Umbilical cord (tissue), 2 donors: ENCODE measurements around the gene CRAT. TPM values are rescaled to one million over a fixed set of nuclear protein-coding genes. Genes with fewer than 3 reads are reported as not detected.
A peak's percentile ranks its signal among the peaks of the same experiment; 100 is the strongest.

Source experiments
- DNase-seq: peaks from one replicate; pipeline ENCODE4 v3.0.0-alpha.2; 2015; ENCODE audit warnings: low spot score
- total RNA-seq: library from RNA; depleted of rRNA; stranded (reverse); fragments of >200 nt; gene quantifications from one replicate; pipeline ENCODE4 v1.2.3, GENCODE V29; 2014; ENCODE audit warnings: low replicate concordance; ENCODE audit not compliant: insufficient read depth

CRAT gene
- total RNA-seq, 1 donor from 2014 or later: 27.9 TPM

DNA sequence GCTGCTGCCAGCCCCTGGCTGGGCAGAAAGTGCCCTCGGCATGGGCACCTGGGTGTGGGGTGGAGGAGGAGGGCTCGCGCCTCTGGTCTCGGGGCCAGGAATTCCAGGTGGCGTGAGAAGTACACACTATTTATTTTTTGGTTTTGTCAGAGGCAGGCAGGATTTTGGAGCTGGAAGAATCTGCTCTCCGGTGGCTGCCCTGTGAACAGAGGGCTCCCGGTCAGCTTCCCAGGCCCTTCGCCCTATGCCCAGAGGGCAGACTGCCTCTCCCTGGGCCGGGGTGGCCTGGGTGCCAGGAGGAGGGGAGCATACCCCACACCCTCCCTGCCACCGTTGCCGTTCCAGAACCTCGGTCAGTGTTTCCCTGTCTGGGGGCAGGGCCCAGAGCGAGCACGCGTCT lies 21.3 kb downstream of the CRAT start:
- DNase-seq: no peak

DNA sequence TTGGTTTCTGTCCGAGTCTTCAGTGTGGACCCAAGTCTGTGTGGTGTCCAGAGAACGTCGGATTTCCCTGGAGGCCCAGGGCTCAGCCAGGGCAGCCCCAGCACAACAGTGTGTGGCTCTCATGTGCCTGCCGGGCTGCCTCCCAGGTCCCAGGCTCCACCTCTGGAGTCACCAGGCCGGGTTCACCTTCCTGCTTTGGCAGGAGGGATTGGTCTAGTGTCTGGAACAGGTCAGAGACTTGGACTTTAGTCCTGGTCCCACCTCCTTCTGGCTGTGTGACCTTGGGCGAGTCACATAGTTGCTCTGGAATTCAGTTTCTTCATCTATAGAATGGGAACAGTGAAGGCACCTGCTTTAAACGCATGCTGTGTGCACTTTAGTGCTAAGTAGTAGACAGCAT lies 26.5 kb downstream of the CRAT start:
- DNase-seq: no peak

- DNase-seq: no peak
Measured at GRCh38 chr9:129081388-129081904, 29.1 kb downstream of the CRAT start.

GRCh38 chr9:129080601-129081387 lies 29.8 kb downstream of the CRAT start, which contains the start of gene DOLPP1:
Gene DOLPP1 (plus strand): TSS chr9:129081111. CDS start chr9:129081132, 21 bp downstream.
- peak; percentile 99 for DNase-seq

DNA sequence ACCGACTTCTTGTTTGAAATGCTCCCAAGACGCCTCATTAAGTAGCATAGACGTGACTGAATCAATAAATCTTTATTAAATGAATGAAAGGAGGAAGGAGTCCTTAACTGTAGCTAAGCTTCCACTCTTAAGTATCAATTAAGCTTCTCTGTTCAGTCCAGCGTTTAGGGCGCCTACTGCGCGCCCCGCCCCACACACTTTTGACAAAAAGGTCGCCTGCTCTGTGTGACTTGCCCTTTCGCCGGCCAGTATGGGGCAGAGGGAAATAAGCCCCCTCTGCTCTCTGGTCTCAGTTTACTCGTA lies 30.3 kb downstream of the CRAT start:
- no peak for DNase-seq

DNA sequence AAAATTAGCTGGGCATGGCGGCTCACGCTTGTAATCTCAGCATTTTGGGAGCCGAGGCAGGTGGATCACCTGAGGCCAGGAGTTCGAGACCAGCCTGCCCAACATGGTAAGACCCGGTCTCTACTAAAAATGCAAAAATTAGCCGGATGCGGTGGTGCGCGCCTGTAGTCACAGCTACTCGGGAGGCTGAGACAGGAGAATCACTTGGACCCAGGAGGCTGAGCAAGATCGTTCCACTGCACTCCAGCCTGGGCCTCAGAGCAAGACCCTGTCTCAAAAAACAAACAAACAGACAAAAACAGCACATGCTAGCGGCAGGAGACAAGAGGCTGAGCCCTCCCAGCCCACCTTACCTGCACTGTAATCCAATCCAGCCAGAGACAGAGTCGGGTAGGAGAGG lies 30.8 kb downstream of the CRAT start:
- DNase-seq: no peak

DNA sequence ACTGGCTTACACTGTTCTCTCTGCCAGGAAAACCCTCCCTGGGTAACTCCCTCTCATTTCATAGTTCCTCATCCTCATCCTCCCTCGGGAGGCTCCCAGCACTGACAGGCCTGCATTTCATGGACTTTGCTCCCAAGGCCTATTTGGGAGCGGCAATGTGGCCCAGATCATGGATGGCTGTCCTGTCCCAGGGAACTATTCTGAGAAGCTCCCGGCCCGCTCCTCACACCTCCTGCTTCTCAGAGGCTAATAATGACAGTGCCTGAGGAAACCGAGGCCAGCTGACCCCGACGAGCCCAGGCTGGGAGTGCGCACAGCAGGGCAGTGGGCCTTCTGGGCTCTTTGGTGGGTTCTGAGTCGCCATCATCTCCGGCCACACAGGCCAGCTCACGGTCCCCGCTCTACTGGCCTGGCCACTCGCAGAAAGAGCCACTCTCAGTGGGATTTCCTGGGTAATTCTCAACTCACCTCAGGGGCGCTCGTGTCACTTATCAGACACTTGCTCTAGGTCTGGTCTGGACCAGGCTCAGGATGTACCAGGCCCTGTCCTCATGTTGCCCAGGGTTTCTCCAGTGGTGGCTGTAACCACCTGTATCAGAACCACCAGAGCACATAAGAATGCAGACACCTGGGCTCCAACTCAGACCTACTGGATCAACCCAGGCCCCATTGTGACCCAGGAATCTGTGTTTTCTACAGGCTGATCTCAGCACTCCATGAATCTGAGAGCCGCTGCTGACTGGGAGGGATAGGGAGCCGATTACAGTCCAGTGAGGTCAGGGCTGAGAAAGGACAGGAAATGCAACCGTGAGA lies 31.7 kb downstream of the CRAT start:
- no peak for DNase-seq

DNA sequence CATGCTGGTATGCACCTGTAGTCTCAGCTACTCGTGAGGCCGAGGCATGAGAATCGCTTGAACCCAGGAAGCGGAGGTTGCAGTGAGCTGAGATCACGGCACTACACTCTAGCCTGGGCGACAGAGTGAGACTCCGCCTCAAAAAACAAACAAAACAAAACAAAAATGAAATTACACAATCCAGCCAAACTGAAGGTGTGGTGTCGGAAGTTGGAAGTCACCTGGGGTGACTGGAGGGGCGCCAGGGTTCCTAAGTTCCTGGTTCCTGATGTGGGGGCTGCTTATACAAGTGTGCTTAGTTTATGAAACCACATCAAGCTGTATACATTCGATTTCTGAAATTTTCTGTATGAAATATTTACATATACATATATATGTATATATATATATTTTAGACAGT lies 33.4 kb downstream of the CRAT start:
- no peak for DNase-seq

GRCh38 chr9:129076640-129077037 lies 34.0 kb downstream of the CRAT start:
- no peak for DNase-seq

DNA sequence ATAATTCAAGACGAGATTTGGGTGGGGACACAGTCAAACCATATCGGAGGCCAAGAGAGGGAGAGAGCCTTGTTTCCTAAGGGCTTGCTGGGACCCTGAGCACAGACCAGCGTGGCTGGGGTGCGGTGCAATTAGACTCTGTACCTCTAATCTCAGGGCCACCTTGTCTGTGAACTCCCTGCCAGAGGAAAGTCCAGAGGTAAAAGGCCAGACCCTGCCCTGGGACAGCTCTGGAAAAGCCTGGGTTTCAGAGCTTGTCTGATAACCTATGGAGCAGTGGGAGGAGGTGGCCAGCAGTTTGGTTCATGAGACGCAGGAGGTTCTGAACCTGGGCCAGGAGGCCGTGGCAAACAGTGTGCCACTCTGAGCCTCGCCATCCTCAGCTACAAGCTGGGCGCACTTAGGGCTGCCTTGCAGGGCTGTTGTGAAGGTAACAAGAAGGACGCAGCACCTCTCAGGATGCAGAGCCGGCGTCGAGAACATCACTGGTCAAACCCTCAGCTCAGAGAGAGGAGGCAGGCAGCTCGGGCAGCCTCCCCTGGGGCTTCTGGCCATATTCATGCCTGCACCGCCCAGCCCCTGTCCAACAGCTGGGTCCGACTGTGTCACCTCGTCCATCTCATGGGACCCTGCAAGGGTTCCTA lies 34.5 kb downstream of the CRAT start:
- DNase-seq: no peak

- DNase-seq: no peak
Measured at GRCh38 chr9:129074106-129074505, 36.5 kb downstream of the CRAT start.

DNA sequence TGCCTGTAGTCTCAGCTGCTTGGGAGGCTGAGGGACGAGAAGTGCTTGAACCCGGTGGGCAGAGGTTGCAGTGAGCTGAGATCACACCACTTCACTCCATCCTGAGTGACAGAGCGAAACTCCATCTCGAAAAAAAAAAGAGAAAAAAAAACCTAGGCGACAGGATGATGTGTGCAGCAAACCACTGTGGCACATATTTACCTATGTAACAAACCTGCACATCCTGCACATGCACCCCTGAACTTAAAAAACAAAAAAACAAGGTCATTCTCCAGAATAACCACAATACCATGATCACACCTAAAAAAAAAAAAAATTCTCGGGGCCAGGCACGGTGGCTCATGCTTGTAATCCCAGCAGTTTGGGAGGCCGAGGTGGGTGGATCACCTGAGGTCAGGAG lies 37.2 kb downstream of the CRAT start:
- no peak for DNase-seq

DNA sequence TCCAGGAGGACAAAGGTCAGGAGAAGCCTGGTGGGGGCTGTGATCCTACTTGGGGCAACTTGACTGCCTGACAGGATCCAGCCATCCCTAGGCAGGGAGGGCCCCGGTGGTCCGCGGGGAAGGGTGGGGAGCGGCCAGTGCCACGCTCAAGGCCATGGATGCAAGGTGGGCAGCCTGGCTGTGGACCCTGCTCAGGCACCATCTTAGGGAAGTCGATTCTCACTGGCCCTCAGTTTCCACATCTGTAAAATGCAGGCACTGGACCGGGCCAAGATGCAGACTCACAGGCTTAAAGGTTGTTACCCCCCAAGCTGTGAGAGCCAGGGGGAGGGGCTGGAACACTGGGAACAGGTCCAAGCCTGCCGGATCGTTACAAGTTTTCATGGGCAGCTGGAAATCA lies 38.4 kb downstream of the CRAT start:
- no peak for DNase-seq

GRCh38 chr9:129071526-129072126 lies 39.0 kb downstream of the CRAT start:
- no peak for DNase-seq

GRCh38 chr9:129070696-129071525 lies 39.7 kb downstream of the CRAT start:
- no peak for DNase-seq

DNA sequence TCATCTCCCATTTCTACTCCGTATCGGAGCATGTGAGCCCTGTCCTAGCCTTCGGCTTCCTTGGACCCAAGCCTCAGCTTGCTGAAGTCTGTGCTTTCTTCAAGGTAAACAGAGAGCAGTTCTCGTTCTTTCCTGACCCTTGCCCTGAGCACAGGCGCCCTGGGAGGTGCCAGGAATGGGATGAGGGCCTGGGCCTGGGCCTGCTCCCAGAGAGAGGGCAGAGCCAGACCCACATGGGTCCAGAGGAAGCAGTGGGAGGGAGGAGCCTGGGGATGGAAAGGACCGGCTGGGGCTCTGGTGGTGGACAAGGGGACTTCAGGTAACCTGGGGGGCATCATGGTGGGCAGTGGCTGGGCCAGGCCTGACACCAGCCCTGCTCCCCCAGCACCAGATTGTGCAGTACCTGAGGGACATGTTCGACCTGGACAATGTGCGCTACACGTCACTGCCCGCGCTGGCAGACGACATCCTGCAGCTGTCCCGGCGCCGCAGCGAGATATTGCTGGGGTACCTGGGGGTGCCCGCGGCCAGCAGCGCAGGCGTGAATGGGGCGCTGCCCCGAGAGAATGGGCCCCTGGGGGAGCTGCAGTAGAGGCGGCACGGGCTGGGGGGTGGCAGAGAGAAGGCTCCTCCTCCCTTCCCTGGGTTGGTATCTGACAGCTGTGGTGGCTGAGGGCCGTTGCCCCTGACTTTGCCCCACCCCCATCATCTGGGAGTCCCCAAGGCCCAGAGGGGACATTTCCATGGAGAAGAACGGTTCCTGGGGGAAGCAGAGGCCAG lies 40.5 kb downstream of the CRAT start:
- DNase-seq: no peak

DNA sequence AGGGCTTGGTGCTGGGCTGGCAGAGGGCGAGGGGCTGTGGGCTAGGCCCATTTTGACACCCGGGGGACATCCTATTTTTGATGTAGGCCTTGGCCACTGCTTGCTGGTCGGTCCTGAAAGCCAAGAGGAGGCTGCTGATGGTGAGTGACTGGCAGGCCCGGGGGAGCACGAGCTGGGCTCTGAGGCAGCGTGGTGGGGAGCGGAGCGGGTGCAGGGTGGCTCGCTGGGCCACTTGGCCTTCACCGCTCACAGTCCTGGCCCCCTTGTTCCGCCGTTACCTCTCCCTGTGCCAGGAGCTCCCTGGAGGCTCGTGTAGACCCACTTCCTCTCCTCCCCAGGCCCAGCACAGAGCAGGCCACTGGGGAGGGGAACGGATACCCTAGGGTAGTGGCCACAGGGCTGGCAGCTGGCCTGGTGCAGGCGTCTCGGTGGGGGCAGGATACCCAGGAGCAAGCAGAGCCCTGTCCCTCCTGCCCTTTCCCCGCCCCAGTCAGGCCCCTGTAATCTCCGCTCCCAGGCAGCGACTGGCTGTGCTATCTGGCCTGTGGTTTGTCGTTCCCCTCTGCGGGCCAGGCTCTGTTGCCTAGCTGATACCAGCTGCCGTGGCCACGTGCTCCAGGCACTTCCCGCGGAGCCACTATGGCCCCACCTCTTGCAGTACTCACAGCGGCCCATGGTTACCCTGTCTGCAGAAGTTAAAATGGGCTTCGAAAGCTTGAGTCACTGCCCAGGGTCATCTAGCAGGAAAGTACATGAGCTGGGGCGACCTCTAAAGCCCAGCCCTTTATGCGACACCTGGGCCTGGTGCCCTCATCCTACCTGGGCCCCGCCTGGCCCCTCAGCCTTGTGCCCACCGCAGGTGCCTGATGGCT lies 41.4 kb downstream of the CRAT start:
- DNase-seq: peak; percentile 57

DNA sequence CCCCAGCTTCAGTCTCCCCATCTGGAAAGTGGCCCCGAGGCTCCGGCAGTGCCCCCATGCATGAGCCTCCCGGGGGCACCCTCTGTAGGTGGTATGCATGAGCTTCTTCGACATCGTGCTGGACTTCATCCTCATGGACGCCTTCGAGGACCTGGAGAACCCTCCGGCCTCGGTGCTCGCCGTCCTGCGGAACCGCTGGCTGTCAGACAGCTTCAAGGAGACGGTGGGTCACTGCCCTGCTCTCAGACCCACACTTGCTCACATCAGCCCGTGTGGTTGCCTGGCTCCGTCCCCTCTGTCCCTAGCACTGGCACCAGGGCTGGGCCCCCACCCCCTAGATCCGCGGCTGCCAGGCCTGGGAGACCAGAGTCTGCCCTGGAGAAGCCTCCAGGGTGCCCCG lies 42.5 kb downstream of the CRAT start:
- no peak for DNase-seq

- no peak for DNase-seq
Measured at GRCh38 chr9:129064499-129064908, 46.1 kb downstream of the CRAT start.
